NT2/D1 (cell line): ENCODE data around the gene ACVR1.
A peak's percentile ranks its signal among the peaks of the same experiment; 100 is the strongest.

Experiments used
- DNase-seq: peaks from one replicate; pipeline ENCODE4 v3.0.0-alpha.2; 2011; ENCODE audit warnings: low read depth, low spot score
- H3K27me3 ChIP-seq: 2 replicates; pipeline ENCODE4 v1.6.0; 2011; ENCODE audit warnings: mild to moderate bottlenecking; ENCODE audit not compliant: insufficient read length, insufficient read depth
- H3K36me3 ChIP-seq: 2 replicates; pipeline ENCODE4 v1.6.1; 2011; ENCODE audit warnings: mild to moderate bottlenecking, low read length, mixed read lengths; ENCODE audit not compliant: insufficient read depth, insufficient read length
- H3K4me1 ChIP-seq: 2 replicates; pipeline ENCODE4 v1.5.1; 2011; ENCODE audit not compliant: insufficient read depth, insufficient read length
- H3K4me3 ChIP-seq: 2 replicates; pipeline ENCODE4 v1.5.1; 2011; ENCODE audit warnings: low read depth; ENCODE audit not compliant: insufficient read length
- H3K9ac ChIP-seq: 2 replicates; pipeline ENCODE4 v1.6.0; 2011; ENCODE audit warnings: low read depth; ENCODE audit not compliant: insufficient read length
- H3K9me3 ChIP-seq: 2 replicates; pipeline ENCODE4 v1.5.1; 2011; ENCODE audit warnings: mild to moderate bottlenecking, low read length; ENCODE audit not compliant: insufficient read depth
- SUZ12 ChIP-seq: IDR thresholded peaks from 2 replicates; pipeline ENCODE4 v1.6.1; 2011; ENCODE audit not compliant: insufficient read length, insufficient read depth; ENCODE audit errors: extremely low read depth
- YY1 ChIP-seq: IDR thresholded peaks from 2 replicates; pipeline ENCODE4 v1.6.1; 2011; ENCODE audit not compliant: insufficient read length, insufficient read depth
- ZNF274 ChIP-seq: IDR thresholded peaks from 2 replicates; pipeline ENCODE4 v1.6.1; 2011; ENCODE audit warnings: mild to moderate bottlenecking, low read depth, low read length

The ACVR1 gene

DNA sequence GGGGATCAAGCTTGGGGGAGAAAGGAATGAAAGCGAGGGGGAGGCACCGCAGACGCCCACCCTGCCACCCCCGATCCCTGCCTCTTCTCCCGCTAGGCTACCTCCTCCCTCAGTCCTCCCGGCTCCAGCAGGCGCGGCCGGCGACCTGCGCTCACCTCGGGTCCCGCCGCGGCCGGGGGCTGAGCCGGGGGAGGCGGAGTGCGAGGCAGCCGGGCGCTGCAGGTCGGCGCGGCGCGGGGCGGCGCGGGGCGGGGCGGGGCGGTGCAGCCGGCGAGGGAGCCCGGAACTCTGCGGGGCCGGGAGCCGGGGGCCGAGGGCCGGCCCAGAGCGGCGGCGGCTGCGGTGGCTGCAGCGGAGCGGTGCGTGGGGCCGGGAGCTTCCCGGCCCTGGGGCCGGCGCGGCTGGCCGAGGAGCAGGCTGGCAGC is 477 bp downstream of the ACVR1 start:
- Histone ChIP-seq H3K36me3 (peaks cover 2% of the 10 kb centered on the region), H3K4me1 (no peaks in the 10 kb centered on the region), H3K4me3 (peak overlapping the region; percentile 79), H3K9ac (peak overlapping the region; percentile 88), H3K9me3 (no peaks in the 10 kb centered on the region), H3K27me3 (no peaks in the 10 kb centered on the region)
- no peak for DNase-seq
- no peak for TF ChIP-seq YY1
- no peak for TF ChIP-seq ZNF274
- no peak for TF ChIP-seq SUZ12

DNA sequence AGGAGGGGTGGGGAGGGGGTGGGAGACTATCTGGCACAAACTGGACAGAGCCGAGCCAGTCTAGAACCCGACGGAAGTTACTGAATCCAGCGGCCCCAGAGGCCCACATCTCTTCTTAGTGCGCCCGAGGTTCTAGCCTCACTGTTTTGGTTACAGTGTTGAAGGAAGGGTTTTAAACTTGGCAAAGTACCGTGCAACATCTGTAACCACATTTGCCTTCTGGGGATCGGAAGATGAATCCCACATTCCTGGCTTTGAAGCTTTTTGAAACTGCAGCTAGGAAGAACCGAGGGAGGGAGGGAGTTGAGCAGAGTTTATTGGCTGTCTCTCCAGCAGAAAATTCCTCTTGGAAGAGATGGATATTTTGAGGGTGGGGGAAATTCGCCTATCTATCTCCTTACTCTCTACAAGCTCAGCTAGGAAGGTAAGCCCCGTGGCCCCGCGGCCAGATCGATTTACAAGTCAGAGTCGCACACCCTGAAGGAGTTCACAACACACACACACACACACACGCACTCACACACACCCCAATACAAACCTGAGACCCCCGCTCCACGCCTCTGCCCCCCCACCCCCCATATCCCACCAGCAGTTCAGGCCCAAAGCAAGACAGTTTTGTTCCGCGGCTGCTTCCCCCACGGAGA is 1.0 kb downstream of the ACVR1 start:
- Histone ChIP-seq H3K27me3 (no peaks in the 10 kb centered on the region), H3K4me1 (no peaks in the 10 kb centered on the region), H3K4me3 (peak overlapping the region; percentile 79), H3K9me3 (no peaks in the 10 kb centered on the region), H3K9ac (peak overlapping the region; percentile 88), H3K36me3 (peaks cover 2% of the 10 kb centered on the region)
- TF ChIP-seq YY1 (no peak), SUZ12 (no peak), ZNF274 (no peak)
- no peak for DNase-seq

DNA sequence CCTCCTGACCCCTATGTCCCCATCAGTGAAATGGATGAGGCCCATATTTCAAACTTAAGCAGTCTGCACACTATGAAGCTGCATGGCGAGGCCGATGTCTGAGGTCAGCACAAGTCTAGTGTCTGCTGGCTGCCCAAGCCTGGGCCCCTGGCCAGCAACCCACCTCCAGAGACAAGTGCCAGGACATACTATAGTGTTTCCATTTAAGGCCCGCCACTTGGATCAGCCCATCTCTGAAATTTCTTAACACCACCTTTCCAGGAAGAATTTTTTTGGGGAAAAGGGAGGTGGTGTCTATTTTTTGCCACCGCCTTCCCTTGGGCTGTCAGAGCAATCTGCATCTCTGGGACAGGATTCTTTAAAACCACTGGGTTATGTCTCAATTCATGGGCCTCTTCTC is 1.8 kb downstream of the ACVR1 start:
- Histone ChIP-seq H3K36me3 (peaks cover 2% of the 10 kb centered on the region), H3K4me1 (no peaks in the 10 kb centered on the region), H3K9ac (no peak overlapping the region), H3K27me3 (no peaks in the 10 kb centered on the region), H3K9me3 (no peaks in the 10 kb centered on the region), H3K4me3 (peak overlapping the region; percentile 79)
- TF ChIP-seq ZNF274 (no peak), SUZ12 (no peak), YY1 (no peak)
- DNase-seq = no peak

DNA sequence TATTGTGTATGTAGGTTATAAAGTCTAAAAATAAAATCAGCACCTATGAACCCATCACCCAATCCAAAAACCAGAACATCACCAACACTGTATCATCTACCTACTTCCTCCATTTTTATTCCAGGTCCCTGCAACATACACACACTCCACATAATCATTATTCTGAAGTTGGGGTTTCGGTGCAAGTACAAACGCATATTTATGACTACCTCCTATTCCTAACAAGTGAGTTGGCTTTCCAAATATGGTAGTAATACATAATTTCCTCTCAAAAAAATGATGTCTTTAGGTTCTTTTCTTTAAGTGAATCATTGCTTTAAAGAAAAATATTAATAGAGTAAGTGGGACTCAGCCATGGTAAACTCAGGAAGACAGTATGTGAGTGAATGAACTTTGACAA is 3.3 kb downstream of the ACVR1 start:
- TF ChIP-seq YY1 (no peak), SUZ12 (no peak), ZNF274 (no peak)
- Histone ChIP-seq H3K9ac (no peak overlapping the region), H3K9me3 (no peaks in the 10 kb centered on the region), H3K4me1 (no peaks in the 10 kb centered on the region), H3K36me3 (peaks cover 2% of the 10 kb centered on the region), H3K27me3 (no peaks in the 10 kb centered on the region), H3K4me3 (no peak overlapping the region)
- DNase-seq = no peak

DNA sequence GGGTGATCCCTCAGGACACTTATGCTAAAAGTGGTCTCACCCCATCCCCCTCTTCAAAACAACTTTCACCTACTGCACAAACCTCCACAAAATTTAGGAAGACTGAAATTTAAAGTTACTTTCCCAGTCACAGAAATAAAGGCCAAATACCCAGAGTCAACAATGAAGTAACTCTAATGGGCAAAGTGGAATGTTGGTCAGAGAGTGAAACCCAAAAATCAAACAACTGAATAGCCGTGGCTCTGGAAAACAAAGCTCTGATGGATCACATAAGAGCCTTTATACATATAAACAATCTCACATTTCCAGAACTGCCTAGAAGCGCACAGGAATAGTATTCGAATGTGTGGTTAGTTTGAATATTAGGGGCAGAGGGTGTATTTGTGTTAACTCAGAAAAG is 4.7 kb downstream of the ACVR1 start:
- Histone ChIP-seq H3K4me1 (no peaks in the 10 kb centered on the region), H3K9me3 (no peaks in the 10 kb centered on the region), H3K27me3 (no peaks in the 10 kb centered on the region), H3K4me3 (no peak overlapping the region), H3K9ac (no peak overlapping the region), H3K36me3 (peaks cover 2% of the 10 kb centered on the region)
- TF ChIP-seq ZNF274 = no peak
- TF ChIP-seq SUZ12 = no peak
- TF ChIP-seq YY1 = no peak
- DNase-seq = no peak

DNA sequence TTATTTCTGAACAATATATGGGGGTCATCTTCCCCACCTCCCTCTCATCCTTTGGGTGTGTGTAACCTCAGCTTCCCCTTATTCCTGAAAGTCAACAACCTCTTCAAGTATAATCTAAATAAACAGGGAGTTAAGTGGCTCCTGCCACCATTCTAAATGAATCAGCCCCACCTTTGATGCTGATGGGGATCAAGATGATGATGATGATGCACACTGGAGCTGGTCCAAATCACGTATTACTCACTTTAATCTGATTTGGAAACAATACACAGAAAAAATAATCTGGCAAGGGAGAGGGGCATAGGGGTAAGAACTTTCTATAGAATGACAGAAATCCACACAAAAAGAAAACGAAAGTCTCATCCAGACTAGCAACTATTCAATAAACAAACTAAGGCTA is 7.1 kb downstream of the ACVR1 start:
- no peak overlapping the region for H3K4me3 ChIP-seq
- no peaks in the 10 kb centered on the region for H3K9me3 ChIP-seq
- no peaks in the 10 kb centered on the region for H3K27me3 ChIP-seq
- H3K9ac ChIP-seq = no peak overlapping the region
- H3K4me1 ChIP-seq = no peaks in the 10 kb centered on the region
- peaks cover 2% of the 10 kb centered on the region for H3K36me3 ChIP-seq
- DNase-seq = no peak
- TF ChIP-seq YY1 (no peak), SUZ12 (no peak), ZNF274 (no peak)

DNA sequence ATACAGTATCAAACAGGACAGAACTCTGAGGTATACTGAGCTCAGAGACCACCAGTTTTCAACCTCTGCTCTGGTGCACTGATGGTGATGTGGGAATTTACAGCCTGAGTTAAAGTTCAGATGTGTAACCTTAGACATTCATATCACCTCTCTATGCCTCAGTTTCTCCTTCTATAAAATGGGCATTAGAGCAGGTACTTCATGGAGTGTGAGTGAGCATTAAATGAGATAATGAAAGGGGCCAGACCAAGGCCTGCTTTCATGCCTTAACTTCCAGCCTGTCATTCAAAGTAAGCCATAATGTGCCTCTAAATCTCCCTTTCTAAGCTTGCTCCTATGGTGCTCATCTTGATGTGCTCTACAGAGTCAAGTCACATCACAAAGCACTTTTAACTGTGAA is 8.4 kb downstream of the ACVR1 start:
- H3K27me3 ChIP-seq = no peaks in the 10 kb centered on the region
- H3K4me1 ChIP-seq = no peaks in the 10 kb centered on the region
- no peak overlapping the region for H3K9ac ChIP-seq
- no peak overlapping the region for H3K4me3 ChIP-seq
- no peaks in the 10 kb centered on the region for H3K9me3 ChIP-seq
- no peak for TF ChIP-seq ZNF274
- no peak for TF ChIP-seq YY1
- no peak for TF ChIP-seq SUZ12
- no peak for DNase-seq
- peaks cover 2% of the 10 kb centered on the region for H3K36me3 ChIP-seq
